Brain microvascular endothelial cell (primary cell): ENCODE measurements around the gene PHOSPHO1.

Source experiments
- DNase-seq: peaks from one replicate; pipeline ENCODE4 v3.0.0-alpha.2; 2020
- H3K27ac ChIP-seq: fragments of 250-450 bp; sonication (Bioruptor Pico); 2 replicates; pipeline ENCODE4 v1.5.1; 2020; ENCODE audit warnings: mild to moderate bottlenecking, moderate library complexity
- H3K27me3 ChIP-seq: fragments of 250-450 bp; sonication (Bioruptor Pico); replicated peaks from 2 replicates; pipeline ENCODE4 v1.5.1; 2020; ENCODE audit warnings: mild to moderate bottlenecking
- H3K36me3 ChIP-seq: fragments of 250-450 bp; sonication (Bioruptor Pico); replicated peaks from 2 replicates; pipeline ENCODE4 v1.5.1; 2020; ENCODE audit warnings: mild to moderate bottlenecking
- H3K4me3 ChIP-seq: 2 replicates; pipeline ENCODE4 v1.5.1; 2011; ENCODE audit warnings: low read depth, mild to moderate bottlenecking, control low read depth, low read length, moderate library complexity
- in situ Hi-C: cut with HindIII; loops from 2 replicates; pipeline ENCODE4 v1.10.0; 2017; ENCODE audit warnings: low sequenced_read_pairs, low pct_ligation_motif_present
- TF ChIP-seq, protein P1 (sequence below): IDR thresholded peaks from 2 replicates; pipeline ENCODE4 v1.5.1; 2011; ENCODE audit warnings: low read depth, mild to moderate bottlenecking, moderate library complexity, low read length, control low read depth, inconsistent platforms; ENCODE audit errors: missing control alignments

PHOSPHO1 gene

DNA sequence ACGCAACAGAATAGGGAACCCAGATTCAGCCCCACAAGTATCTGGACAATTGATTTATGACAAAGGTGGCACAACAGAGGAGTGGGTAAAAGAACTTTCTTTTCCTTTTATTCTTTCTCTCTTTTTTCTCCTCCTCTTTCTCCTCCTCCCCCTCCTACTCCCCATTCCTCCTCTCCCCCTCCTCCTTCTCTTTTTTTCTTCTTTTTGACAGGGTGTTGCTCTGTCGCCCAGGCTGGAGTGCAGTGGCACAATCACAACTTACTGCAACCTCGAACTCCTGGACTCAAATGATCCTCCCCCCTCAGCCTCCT, 36.3 kb downstream of the PHOSPHO1 start:
- Histone ChIP-seq H3K36me3 (no peaks in the 10 kb centered on the region), H3K27ac (no peak overlapping the region), H3K27me3 (no peaks in the 10 kb centered on the region), H3K4me3 (no peak overlapping the region)
- in situ Hi-C loops: no loop called here
- TF ChIP-seq, protein P1, sequence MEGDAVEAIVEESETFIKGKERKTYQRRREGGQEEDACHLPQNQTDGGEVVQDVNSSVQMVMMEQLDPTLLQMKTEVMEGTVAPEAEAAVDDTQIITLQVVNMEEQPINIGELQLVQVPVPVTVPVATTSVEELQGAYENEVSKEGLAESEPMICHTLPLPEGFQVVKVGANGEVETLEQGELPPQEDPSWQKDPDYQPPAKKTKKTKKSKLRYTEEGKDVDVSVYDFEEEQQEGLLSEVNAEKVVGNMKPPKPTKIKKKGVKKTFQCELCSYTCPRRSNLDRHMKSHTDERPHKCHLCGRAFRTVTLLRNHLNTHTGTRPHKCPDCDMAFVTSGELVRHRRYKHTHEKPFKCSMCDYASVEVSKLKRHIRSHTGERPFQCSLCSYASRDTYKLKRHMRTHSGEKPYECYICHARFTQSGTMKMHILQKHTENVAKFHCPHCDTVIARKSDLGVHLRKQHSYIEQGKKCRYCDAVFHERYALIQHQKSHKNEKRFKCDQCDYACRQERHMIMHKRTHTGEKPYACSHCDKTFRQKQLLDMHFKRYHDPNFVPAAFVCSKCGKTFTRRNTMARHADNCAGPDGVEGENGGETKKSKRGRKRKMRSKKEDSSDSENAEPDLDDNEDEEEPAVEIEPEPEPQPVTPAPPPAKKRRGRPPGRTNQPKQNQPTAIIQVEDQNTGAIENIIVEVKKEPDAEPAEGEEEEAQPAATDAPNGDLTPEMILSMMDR: no peak
- no peak for DNase-seq

DNA sequence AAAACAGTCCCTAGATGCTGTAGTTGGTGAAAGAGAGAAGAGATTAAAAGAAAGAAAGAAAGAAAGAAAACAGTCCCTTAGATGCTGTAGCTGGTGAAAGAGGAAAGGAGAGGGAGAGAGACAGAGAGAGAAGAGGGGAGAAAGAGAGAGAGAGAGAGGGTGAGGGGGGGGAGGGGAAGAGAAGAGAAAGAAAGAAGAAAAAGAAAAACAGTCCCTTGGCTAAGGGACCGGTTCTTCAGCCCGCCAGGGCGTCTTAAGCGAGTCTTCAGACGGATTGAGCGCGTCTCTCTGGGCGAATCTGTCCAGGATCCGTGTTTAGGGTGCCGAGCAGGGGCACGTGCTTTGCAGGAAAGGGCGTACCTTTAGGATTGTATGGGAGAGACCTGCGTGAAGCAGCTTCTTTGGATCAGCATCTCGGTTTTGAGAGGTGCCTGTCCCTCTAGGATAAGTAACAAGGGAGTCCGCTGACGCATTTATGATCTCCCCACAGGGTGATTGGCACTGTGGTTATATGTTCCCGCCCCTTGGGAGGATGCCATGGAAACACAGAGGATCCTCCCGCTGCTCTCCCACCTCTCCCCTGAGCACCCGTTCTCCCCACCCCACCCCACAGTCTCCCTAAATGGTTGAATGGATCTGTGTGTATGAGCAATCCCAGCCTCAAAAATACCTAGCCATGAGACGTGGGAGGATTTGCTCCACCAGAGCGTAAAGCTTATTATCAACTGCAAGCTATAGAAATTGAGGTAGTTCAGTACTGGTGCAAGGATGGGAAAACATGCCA, 36.9 kb downstream of the PHOSPHO1 start:
- in situ Hi-C loops: no loop called here
- H3K4me3 ChIP-seq: peak overlapping the region; percentile 80
- TF ChIP-seq, protein P1: peak; percentile 0
- peak; percentile 69 for DNase-seq
- no peaks in the 10 kb centered on the region for H3K27me3 ChIP-seq
- peak overlapping the region; percentile 11 for H3K27ac ChIP-seq
- no peaks in the 10 kb centered on the region for H3K36me3 ChIP-seq

- peak overlapping the region; percentile 83 for H3K27ac ChIP-seq
- H3K27me3 ChIP-seq: no peaks in the 10 kb centered on the region
- peak; percentile 82 for DNase-seq
- no peaks in the 10 kb centered on the region for H3K36me3 ChIP-seq
- TF ChIP-seq, protein P1: peak; percentile 36
- in situ Hi-C loops: no loop called here
- H3K4me3 ChIP-seq: peak overlapping the region; percentile 80
Observed at GRCh38 chr17:49191917-49192741, 38.5 kb downstream of the PHOSPHO1 start.

GRCh38 chr17:49191409-49191916, 39.1 kb downstream of the PHOSPHO1 start:
- in situ Hi-C loops: no loop called here
- peak overlapping the region; percentile 83 for H3K27ac ChIP-seq
- H3K27me3 ChIP-seq: no peaks in the 10 kb centered on the region
- TF ChIP-seq, protein P1: no peak
- no peak for DNase-seq
- H3K4me3 ChIP-seq: peak overlapping the region; percentile 80
- H3K36me3 ChIP-seq: no peaks in the 10 kb centered on the region

DNA sequence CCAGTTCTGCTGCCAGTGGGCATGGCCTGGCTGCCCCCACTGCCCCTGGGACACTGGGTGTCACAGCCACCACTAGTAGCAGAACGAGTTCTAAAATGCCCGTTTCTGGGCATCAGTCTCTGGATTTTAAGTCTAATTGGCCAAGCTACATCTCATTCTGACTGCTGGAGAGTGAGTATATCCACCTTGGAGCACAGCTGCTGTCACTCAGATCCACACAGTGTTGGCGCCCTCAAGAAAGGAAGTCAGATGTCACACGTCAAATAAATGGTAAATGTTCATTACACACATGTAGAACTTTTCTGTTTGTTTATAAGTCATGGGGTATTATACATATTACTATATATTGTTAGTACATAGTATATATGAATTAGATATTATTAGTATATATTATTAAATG, 39.7 kb downstream of the PHOSPHO1 start:
- in situ Hi-C loops: no loop called here
- Histone ChIP-seq H3K4me3 (no peak overlapping the region), H3K36me3 (no peaks in the 10 kb centered on the region), H3K27ac (no peak overlapping the region), H3K27me3 (no peaks in the 10 kb centered on the region)
- no peak for DNase-seq
- TF ChIP-seq, protein P1: no peak
